Trophoblast cell (in vitro differentiated cells and primary cell): Measurements from ENCODE around the gene ZNF684. TPM values are rescaled to one million over a fixed set of nuclear protein-coding genes. Genes with fewer than 3 reads are reported as not detected.
A peak's percentile ranks its signal among the peaks of the same experiment; 100 is the strongest.
"Not testable (repeated sequence)": the region's sequence is repeated elsewhere in the genome, so short reads cannot be mapped to it uniquely, and the experiment has no call there.

Experiments
- DNase-seq, 2 donors: peaks; one replicate each; pipeline ENCODE4 v3.0.0-alpha.2; 2016
- H2AFZ ChIP-seq: 2 replicates; pipeline ENCODE4 v1.6.1; 2013; ENCODE audit warnings: low read length, moderate library complexity, mild to moderate bottlenecking; ENCODE audit not compliant: insufficient read depth, poor library complexity
- H2AK5ac ChIP-seq: 2 replicates; pipeline ENCODE4 v1.6.1; 2013; ENCODE audit warnings: mild to moderate bottlenecking, low read length
- H2BK120ac ChIP-seq: 2 replicates; pipeline ENCODE4 v1.6.1; 2013; ENCODE audit warnings: low read length, mild to moderate bottlenecking, moderate library complexity; ENCODE audit not compliant: insufficient read depth, poor library complexity
- H2BK12ac ChIP-seq: 2 replicates; pipeline ENCODE4 v1.6.1; 2013; ENCODE audit warnings: mild to moderate bottlenecking, low read length, moderate library complexity
- H2BK5ac ChIP-seq: 2 replicates; pipeline ENCODE4 v1.6.1; 2013; ENCODE audit warnings: low read length, low read depth, moderate library complexity, mild to moderate bottlenecking; ENCODE audit not compliant: poor library complexity
- H3K14ac ChIP-seq: 2 replicates; pipeline ENCODE4 v1.6.1; 2013; ENCODE audit warnings: mild to moderate bottlenecking, low read length
- H3K18ac ChIP-seq: 2 replicates; pipeline ENCODE4 v1.6.1; 2013; ENCODE audit warnings: mild to moderate bottlenecking, low read length
- H3K23ac ChIP-seq: 2 replicates; pipeline ENCODE4 v1.6.1; 2013; ENCODE audit warnings: low read length
- H3K27ac ChIP-seq: 2 replicates; pipeline ENCODE4 v1.5.1; 2013; ENCODE audit warnings: low read depth, mild to moderate bottlenecking, inconsistent platforms, low read length, moderate library complexity
- H3K27me3 ChIP-seq: 2 replicates; pipeline ENCODE4 v1.6.1; 2013; ENCODE audit warnings: inconsistent platforms, mild to moderate bottlenecking, low read length, moderate library complexity; ENCODE audit not compliant: insufficient read depth
- H3K36me3 ChIP-seq, 2 experiments: 1 replicate in 1 of 2; 2 replicates in 1 of 2; pipeline ENCODE4 v1.6.1; 2013; ENCODE audit warnings: low read length in 2 of 2, mild to moderate bottlenecking in 2 of 2, moderate library complexity in 1 of 2; ENCODE audit not compliant: insufficient read depth in 2 of 2, control insufficient read depth in 1 of 2
- H3K4ac ChIP-seq: 2 replicates; pipeline ENCODE4 v1.6.1; 2013; ENCODE audit warnings: low read depth, mild to moderate bottlenecking, low read length, moderate library complexity
- H3K4me1 ChIP-seq, 2 experiments: 1 replicate in 1 of 2; 2 replicates in 1 of 2; pipeline ENCODE4 v1.6.1; 2013; ENCODE audit warnings: low read length in 2 of 2, mild to moderate bottlenecking in 2 of 2, moderate library complexity in 1 of 2; ENCODE audit not compliant: insufficient read depth in 2 of 2, control insufficient read depth in 1 of 2
- H3K4me2 ChIP-seq: 2 replicates; pipeline ENCODE4 v1.6.1; 2013; ENCODE audit warnings: inconsistent platforms, mild to moderate bottlenecking, low read length, moderate library complexity
- H3K4me3 ChIP-seq: 2 replicates; pipeline ENCODE4 v1.5.1; 2013; ENCODE audit warnings: mild to moderate bottlenecking, low read depth, low read length, inconsistent platforms
- H3K79me1 ChIP-seq: one replicate; pipeline ENCODE4 v1.6.1; 2013; ENCODE audit warnings: low read length
- H3K79me2 ChIP-seq: 2 replicates; pipeline ENCODE4 v1.6.1; 2013; ENCODE audit warnings: low read length, mild to moderate bottlenecking; ENCODE audit not compliant: control insufficient read depth, insufficient read depth, poor library complexity
- H3K9ac ChIP-seq: 2 replicates; pipeline ENCODE4 v1.6.1; 2013; ENCODE audit warnings: mild to moderate bottlenecking, low read length
- H3K9me3 ChIP-seq: 2 replicates; pipeline ENCODE4 v1.6.1; 2013; ENCODE audit warnings: low read depth, mild to moderate bottlenecking, control low read depth, inconsistent platforms, low read length; ENCODE audit not compliant: insufficient read depth
- H4K12ac ChIP-seq: 2 replicates; pipeline ENCODE4 v1.6.1; 2013; ENCODE audit warnings: low read depth, mild to moderate bottlenecking, low read length, moderate library complexity
- H4K8ac ChIP-seq: 2 replicates; pipeline ENCODE4 v1.6.1; 2013; ENCODE audit warnings: low read depth, mild to moderate bottlenecking, low read length, moderate library complexity
- H4K91ac ChIP-seq: one replicate; pipeline ENCODE4 v1.6.1; 2013; ENCODE audit warnings: low read depth, mild to moderate bottlenecking, low read length, moderate library complexity
- WGBS: extraction: QIAGEN DNeasy Blood & Tissue Kit; methylation state at CpG from one replicate; pipeline ENCODE4 v1.1.7; 2013; ENCODE audit warnings: missing lambda C conversion rate; ENCODE audit not compliant: insufficient read length, insufficient coverage; ENCODE audit errors: extremely low coverage; 5-methylcytosine and 5-hydroxymethylcytosine counted together
- polyA plus RNA-seq: library from polyadenylated mRNA; stranded (reverse); fragments of 200-250 nt; gene quantifications from 2 replicates; pipeline ENCODE4 v1.2.3, GENCODE V29; 2013

The ZNF684 gene
- 2.6 and 3.3 TPM in 2 replicates for polyA plus RNA-seq

GRCh38 chr1:40531381-40532061 lies at the start of gene ZNF684:
Gene ZNF684 (plus strand): TSS chr1:40531637. CDS start chr1:40533167, 1,530 bp downstream.
- H3K4me1 ChIP-seq = no peaks in the 10 kb centered on the region
- no peaks in the 10 kb centered on the region for H3K27me3 ChIP-seq
- DNase-seq = peak; percentile 90 to 93
- H2BK5ac ChIP-seq = peak within 1 kb of the TSS; percentile 6
- peak within 1 kb of the TSS; percentile 42 for H3K27ac ChIP-seq
- H3K23ac ChIP-seq = no peak within 1 kb of the TSS
- H2BK120ac ChIP-seq = peak within 1 kb of the TSS; percentile 6
- no peak within 1 kb of the TSS for H2AK5ac ChIP-seq
- H3K79me2 ChIP-seq = peaks cover 2% of the 10 kb centered on the region
- H3K18ac ChIP-seq = peak within 1 kb of the TSS; percentile 13
- no peaks in the 10 kb centered on the region for H3K9me3 ChIP-seq
- peak within 1 kb of the TSS; percentile 2 for H3K4ac ChIP-seq
- no peaks in the 10 kb centered on the region for H3K36me3 ChIP-seq
- peak within 1 kb of the TSS; percentile 9 for H4K12ac ChIP-seq
- peak within 1 kb of the TSS; percentile 52 for H4K8ac ChIP-seq
- no CpG with 5 or more reads among the region's 35 CpGs for WGBS
- H3K9ac ChIP-seq = peak within 1 kb of the TSS; percentile 74
- H3K4me3 ChIP-seq = peak within 1 kb of the TSS; percentile 82
- peak within 1 kb of the TSS; percentile 71 for H3K14ac ChIP-seq
- H4K91ac ChIP-seq = peak within 1 kb of the TSS; percentile 20
- peaks cover 5% of the 10 kb centered on the region for H3K79me1 ChIP-seq
- no peak within 1 kb of the TSS for H2BK12ac ChIP-seq
- peak within 1 kb of the TSS; percentile 60 for H3K4me2 ChIP-seq
- peak within 1 kb of the TSS; percentile 84 for H2AFZ ChIP-seq

DNA sequence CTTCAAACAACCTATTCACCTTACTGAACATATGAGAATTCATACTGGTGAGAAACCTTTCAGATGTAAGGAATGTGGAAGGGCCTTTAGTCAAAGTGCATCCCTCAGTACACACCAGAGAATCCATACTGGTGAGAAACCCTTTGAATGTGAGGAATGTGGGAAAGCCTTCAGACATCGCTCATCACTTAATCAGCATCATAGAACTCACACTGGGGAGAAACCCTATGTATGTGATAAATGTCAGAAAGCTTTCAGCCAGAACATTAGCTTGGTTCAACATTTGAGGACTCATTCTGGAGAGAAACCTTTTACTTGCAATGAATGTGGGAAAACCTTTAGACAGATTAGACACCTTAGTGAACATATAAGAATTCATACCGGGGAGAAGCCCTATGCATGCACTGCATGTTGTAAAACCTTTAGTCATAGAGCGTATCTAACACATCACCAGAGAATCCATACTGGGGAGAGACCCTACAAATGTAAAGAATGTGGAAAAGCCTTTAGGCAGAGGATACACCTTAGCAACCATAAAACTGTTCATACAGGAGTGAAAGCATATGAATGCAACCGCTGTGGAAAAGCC lies 36.0 kb upstream of the ZNF684 start:
- H4K8ac ChIP-seq = no peak overlapping the region
- no peak overlapping the region for H3K4me3 ChIP-seq
- no peak overlapping the region for H2BK120ac ChIP-seq
- H3K9me3 ChIP-seq = peaks cover 9% of the 10 kb centered on the region
- H3K27ac ChIP-seq = no peak overlapping the region
- no peak overlapping the region for H3K4ac ChIP-seq
- no peaks in the 10 kb centered on the region for H3K79me2 ChIP-seq
- H3K18ac ChIP-seq = no peak overlapping the region
- H4K12ac ChIP-seq = no peak overlapping the region
- no peak overlapping the region for H3K23ac ChIP-seq
- H2BK5ac ChIP-seq = no peak overlapping the region
- H4K91ac ChIP-seq = no peak overlapping the region
- H3K14ac ChIP-seq = no peak overlapping the region
- H3K36me3 ChIP-seq = peaks cover 3 to 11% of the 10 kb centered on the region in 2 experiments
- no peak overlapping the region for H2AK5ac ChIP-seq
- H3K9ac ChIP-seq = no peak overlapping the region
- H2AFZ ChIP-seq = no peak overlapping the region
- no CpG with 5 or more reads among the region's 4 CpGs for WGBS
- no peak overlapping the region for H2BK12ac ChIP-seq
- no peak for DNase-seq
- H3K27me3 ChIP-seq = no peaks in the 10 kb centered on the region
- no peaks in the 10 kb centered on the region for H3K4me1 ChIP-seq
- no peak overlapping the region for H3K4me2 ChIP-seq
- H3K79me1 ChIP-seq = no peaks in the 10 kb centered on the region

- H3K4me2 ChIP-seq, H3K18ac ChIP-seq, H3K9ac ChIP-seq, H4K8ac ChIP-seq, H3K27ac ChIP-seq, H3K9me3 ChIP-seq, H2AFZ ChIP-seq, H3K36me3 ChIP-seq, H2AK5ac ChIP-seq, H3K4me1 ChIP-seq, H4K12ac ChIP-seq, H4K91ac ChIP-seq, H3K14ac ChIP-seq, H3K23ac ChIP-seq, H3K4me3 ChIP-seq, H3K27me3 ChIP-seq, H3K79me2 ChIP-seq, H2BK5ac ChIP-seq, H2BK12ac ChIP-seq, H2BK120ac ChIP-seq, H3K79me1 ChIP-seq, H3K4ac ChIP-seq, DNase-seq: not testable (repeated sequence)
- no CpG with 5 or more reads among the region's 4 CpGs for WGBS
Measured at GRCh38 chr1:40502651-40503050, 28.8 kb upstream of the ZNF684 start.

DNA sequence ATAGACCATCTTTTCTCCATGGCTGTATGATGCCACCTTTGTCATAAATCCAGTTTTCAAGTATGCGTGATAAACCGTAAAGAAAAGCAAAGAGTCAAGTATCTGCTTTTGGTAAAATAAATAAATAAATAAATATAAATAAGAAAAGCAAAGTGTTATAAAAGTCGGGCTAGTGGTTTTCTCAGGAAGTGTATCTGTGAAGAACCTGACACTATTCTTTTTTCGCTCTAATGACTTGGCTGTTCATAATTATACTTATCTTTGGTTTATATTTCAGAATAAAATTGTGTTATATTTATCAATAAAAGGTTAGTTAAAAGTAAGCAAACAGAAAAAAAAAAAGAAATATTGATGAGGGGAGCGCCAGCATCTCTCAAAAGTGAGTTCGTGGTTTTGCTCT lies 23.5 kb upstream of the ZNF684 start:
- peak overlapping the region; percentile 35 for H2BK120ac ChIP-seq

More for the DNA sequence above, 23.5 kb upstream of the ZNF684 start:
- peak overlapping the region; percentile 85 for H3K9ac ChIP-seq
- peak overlapping the region; percentile 99 for H2AFZ ChIP-seq
- H3K4me1 ChIP-seq = peaks cover 4 to 6% of the 10 kb centered on the region in 2 experiments
- peak overlapping the region; percentile 81 for H3K14ac ChIP-seq
- peak overlapping the region; percentile 100 for H4K8ac ChIP-seq
- peak overlapping the region; percentile 80 for H3K4me3 ChIP-seq
- H2BK5ac ChIP-seq = no peak overlapping the region
- peaks cover 5% of the 10 kb centered on the region for H3K9me3 ChIP-seq
- H3K18ac ChIP-seq = no peak overlapping the region
- H4K12ac ChIP-seq = peak overlapping the region; percentile 80
- H3K36me3 ChIP-seq = no peaks in the 10 kb centered on the region
- WGBS = no CpG with 5 or more reads among the region's 6 CpGs
- H3K23ac ChIP-seq = no peak overlapping the region
- peak overlapping the region; percentile 93 for H3K4me2 ChIP-seq
- peaks cover 9% of the 10 kb centered on the region for H3K79me2 ChIP-seq
- H3K27ac ChIP-seq = no peak overlapping the region
- DNase-seq = no peak
- no peak overlapping the region for H2AK5ac ChIP-seq
- no peak overlapping the region for H2BK12ac ChIP-seq
- H3K79me1 ChIP-seq = peaks cover 7% of the 10 kb centered on the region
- H3K4ac ChIP-seq = no peak overlapping the region
- H4K91ac ChIP-seq = peak overlapping the region; percentile 41
- no peaks in the 10 kb centered on the region for H3K27me3 ChIP-seq
